Stimulated activated CD8-positive, alpha-beta memory T cell treated with anti-CD3 and anti-CD28 coated beads, Interleukin-15, amount 100 ng/mL, for 1 hour (primary cell): Measurements from ENCODE around the gene FBXL3.

Source experiments
- DNase-seq: peaks from one replicate; pipeline ENCODE4 v3.0.0-alpha.2; 2020; ENCODE audit warnings: low read depth

FBXL3 gene, protein sequence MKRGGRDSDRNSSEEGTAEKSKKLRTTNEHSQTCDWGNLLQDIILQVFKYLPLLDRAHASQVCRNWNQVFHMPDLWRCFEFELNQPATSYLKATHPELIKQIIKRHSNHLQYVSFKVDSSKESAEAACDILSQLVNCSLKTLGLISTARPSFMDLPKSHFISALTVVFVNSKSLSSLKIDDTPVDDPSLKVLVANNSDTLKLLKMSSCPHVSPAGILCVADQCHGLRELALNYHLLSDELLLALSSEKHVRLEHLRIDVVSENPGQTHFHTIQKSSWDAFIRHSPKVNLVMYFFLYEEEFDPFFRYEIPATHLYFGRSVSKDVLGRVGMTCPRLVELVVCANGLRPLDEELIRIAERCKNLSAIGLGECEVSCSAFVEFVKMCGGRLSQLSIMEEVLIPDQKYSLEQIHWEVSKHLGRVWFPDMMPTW

DNA sequence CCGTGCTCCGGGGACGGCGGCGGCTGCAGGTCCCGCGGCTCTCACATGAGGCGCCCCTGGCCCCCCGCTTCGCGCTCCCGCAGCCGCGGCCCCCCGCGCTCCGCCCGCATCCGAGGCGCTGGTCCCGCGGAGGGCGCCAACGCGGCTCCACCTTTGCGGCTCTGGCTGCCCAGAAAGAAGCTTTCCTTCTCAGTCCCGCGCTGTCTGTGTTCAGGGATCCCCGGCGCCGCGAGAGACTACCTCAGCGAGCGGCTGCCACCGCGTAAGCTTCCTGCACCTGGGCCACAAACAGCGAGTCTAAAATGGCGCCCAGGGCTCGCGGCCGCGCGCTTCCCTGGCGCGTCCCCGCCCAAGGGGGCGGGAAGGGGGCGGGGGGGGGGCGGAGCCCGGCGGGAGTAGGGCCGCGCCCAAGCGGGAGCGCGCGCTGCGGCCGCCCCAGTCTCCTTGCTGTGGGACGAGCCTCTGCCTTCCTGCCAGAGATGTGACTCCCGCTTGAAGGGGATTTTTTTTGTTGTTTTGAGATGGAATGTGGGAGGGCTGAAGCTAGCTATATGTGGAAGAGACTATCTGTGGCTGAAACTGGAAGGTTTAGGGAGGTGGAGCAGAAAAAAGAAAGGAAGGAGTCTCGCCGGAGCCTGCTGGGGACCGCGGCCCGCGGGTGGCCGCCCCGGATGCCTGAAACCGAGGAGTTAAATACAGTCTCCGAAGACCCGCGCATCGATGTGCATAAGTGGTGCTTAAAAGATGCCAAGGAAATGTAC, at the start of gene FBXL3:
FBXL3 (minus strand) TSS at position 299 of the 761 bp plus-strand sequence. CDS start 5,299 bp downstream, outside the sequence.
- peak; percentile 61 for DNase-seq

DNA sequence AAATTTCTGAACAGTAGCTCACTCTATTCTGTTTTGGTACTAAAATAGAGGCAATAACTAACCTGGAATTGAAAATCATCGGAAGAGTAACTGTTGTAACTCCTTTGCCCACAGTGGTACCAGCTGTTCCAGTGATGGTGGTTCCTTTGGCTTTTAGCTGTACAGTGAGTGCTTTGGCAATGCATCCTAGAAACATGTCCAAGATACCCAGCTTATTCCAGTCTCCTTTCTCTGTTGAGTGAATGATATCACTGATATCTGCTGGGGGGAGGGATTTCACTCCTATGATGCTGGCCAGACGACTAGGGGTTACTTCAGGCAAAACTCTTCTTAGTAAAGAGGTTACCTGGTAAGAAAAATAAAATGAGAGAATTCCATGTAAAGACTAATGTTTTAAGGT, 40.6 kb upstream of the FBXL3 start:
- no peak for DNase-seq

DNA sequence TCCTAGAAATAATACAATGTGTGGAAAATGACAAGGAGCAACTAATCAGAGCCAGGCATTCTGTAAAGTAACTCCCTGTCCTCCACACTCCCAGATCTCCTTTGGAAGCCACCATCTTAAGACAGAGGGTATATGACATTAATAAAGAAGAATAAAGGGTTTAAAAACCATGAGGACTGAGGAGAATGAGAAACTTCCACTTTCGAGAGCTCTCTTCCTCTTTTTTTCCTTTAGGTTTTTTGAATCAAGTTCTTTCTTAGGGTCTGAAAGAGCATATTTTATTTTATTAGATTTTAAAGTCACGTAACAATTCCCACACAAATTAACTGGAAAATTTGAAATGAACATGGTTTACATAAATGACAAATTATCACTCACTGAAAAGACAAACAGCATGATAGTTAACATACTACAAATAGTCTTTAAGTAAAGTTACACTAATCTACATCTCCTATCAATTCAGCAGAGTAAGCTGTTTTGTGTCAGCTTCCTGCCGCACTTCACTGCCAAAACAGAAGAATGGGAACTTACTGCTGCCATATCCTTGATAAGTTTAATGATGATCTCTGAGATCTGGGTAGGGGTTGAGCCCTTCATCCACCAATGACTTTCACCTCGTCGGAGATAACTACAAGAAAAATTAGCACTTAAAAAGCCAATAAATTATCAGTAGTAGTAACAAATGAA, 38.6 kb upstream of the FBXL3 start:
- no peak for DNase-seq

DNA sequence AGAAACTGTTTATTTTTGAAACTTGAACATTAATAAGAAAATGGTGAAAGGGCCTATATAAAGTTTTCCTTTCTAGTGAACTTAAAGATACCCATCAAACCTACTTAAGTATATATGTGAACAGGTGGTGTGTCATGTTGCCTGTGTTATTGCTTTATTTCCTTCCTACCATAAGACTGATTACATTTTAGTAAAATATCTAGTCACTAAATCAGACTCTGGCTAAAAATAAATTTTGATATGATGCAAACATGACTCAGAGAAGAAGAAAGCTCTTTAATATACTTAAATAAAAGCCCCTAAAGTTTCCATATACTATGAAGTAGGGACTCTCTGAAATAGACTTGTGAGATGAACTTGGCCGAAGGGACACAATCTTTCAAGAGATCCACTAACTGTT, 35.1 kb upstream of the FBXL3 start:
- no peak for DNase-seq

DNA sequence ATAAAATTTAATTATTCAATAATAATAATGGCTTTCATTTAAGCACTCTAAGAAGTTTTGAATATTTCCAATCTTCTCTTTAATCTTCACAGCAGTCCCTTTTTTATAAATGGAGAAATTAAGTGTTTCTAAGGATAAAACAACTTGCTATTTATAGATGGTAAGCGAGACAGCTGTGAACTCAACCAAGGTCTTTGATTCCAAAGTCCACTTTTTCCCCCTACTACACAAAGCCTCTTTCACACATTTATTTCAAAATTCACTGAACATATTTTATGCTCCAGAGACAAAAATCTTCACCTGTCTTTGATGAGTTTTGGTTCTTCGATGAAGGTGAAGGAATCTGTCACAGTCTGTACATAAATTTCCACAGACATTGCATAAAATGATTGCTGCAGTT, 34.4 kb upstream of the FBXL3 start:
- no peak for DNase-seq

DNA sequence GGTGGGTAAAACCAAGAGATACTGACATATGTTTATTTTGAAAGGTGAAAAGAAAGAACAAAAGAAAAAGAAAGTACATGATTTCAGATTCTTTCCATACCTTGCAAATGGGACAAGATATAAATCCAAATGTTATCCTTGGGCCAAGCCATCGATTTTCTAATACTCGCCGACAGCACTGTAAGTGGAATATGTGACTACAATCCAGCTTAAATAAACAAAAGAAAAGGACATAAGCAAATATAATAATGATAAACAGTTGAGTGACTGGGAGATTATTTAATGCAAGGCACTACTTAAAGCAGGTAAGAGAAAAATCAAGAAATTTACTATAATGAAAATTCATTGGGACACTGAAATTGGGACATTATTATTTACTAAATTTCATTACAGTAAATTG, 29.9 kb upstream of the FBXL3 start:
- no peak for DNase-seq

DNA sequence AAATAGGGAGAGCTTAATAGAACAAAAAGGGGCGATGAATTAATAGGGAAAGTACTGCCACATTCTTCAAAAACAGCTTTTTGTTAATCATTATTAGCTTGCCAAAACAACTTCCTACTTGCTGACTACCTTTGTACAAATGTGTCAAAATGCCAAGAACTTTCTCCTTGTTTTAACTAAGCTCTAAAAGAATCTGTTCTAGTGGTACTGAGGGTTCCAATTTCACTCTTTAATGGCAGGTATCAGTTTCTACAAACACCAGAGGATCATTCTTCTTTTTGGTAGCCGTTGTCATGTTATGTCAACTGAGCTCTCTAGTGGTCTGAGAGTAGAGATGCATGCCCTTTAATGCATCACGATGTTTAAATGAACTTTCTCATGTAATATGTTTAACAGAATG, 29.4 kb upstream of the FBXL3 start:
- DNase-seq, result no peak

DNA sequence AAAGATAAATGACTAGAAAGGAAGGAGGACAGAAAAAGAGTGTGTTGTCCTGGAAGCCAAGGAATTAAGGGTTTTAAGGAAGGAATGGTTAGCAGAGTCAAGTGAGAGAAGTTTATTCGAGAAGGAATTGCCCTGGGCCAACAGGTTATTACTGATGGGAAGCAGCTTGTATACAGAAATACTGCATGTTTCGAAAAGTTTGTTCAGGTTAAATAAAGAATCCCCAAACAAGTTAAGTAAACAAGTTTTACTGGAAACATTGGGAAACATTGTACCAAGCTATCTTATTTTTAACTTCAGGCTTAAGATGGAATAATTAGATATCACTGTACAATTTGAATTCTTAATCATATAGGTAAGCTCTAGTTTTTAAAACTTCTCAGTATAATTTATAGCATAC, 28.2 kb upstream of the FBXL3 start:
- no peak for DNase-seq

DNA sequence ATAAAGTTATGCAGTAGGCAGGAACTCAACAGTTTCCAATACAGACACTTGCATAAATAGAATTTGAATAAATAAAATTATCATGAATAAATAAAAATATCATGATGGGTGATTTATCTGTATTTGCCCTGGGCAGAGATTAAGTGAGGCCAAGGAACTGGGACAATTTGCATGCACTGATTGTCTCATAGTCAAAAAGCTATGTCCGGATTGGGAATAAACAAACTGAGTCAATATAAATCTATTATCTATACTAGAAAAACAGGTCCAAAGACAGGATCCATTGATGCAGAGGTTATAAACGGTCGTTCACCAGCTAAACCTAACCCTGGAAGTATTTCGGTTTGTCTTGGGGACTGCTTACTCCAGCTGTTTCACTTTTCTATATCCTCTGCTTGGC, 26.2 kb upstream of the FBXL3 start:
- DNase-seq, result no peak

DNA sequence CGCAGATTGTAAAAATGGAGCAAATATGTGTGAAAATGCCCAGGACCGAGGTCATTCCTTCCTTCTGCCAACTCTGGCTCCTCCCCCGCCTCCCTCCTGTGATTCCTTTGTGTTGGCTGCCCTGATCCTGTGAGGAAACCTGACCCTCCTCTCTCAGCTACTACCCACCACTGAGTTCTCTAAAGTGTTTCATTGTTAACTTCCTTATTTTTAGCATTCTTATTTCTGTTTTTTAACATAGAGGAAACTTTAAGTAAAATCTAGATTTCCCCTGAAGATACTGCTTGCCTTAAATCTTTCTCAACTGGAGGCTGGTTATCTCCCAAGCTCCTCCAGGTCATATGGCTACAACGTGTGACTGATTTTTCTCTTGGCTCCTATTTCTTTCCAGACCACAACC, 21.7 kb upstream of the FBXL3 start:
- no peak for DNase-seq

DNA sequence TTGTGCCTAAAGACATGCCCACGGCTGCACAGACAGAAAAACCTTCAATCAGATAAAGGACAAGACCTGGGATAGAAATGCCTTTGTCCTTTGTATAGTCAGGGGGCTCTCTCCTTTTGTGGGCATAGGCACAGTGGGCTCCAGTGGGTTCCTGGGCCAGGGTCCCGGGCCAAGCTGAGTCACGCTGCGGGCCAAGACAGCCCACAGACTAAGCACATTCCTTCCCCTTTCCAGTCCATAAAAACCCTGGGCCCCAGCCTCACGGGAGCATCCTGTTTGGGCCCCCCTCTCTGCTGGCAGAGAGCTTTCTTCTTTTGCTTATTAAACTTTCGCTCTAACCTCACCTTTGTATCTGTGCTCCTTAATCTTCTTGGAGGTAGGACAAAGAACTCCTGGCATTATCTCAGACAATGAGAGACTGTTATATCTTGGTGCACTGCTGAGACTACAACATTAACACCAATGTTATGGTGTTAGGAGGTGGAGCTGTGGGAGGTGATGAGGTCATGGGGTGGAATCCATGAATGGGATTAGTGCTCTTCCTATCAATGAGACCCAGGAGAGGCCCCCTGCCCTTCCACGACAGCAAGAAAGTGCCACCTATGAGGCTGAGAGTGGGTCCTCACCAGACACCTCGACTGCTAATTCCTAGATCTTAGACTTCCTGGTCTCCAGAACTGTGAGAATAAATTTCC, 20.8 kb upstream of the FBXL3 start:
- DNase-seq, result no peak

DNA sequence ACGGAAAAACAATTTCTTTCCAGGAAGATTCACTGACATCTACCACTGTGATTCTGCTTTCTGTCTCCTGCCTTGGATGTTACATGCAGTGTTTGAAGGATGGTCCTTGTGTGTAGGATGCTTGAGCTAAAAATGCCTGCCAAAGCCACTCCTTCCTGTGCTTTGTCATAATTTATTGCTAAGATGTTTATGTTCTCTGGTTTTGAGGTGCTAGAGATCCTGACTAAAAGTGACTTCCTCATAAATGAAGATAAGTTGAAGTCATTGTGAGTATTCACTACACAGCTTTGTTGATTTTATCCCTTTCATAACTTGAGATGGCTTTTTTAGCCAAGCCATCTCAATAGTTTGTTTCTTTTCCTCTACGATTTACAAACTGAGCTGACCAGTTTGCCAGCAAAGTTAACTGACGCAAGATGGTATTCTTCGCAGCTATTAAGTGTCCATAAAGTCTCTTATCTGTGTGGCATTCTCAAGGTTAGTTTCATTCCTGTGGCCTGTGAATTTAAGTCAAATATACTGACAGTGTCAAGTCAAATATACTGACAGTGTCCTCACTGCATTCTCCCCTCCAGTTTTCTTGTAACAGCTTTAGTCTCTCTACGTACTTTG, 15.7 kb upstream of the FBXL3 start:
- DNase-seq, result no peak

DNA sequence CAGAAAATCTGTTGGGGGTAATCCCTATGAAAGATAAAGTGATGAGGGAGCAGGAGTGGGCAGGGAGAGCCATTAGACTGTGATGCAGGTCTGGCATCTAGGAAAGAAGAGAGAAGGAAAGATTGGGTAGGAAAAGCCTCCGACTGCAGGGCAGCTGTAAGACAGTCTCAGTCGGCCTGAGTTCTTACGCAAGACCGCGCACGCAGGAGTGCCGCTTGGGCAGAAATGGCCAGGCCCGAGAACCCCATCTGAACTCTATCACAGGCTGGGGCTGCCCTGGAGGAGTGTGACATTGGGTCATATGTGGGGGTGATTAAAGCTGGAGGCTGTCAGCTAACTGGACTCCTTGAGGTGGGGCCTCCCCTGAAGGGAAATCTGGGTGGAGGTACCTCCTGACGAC, 13.9 kb upstream of the FBXL3 start:
- no peak for DNase-seq

DNA sequence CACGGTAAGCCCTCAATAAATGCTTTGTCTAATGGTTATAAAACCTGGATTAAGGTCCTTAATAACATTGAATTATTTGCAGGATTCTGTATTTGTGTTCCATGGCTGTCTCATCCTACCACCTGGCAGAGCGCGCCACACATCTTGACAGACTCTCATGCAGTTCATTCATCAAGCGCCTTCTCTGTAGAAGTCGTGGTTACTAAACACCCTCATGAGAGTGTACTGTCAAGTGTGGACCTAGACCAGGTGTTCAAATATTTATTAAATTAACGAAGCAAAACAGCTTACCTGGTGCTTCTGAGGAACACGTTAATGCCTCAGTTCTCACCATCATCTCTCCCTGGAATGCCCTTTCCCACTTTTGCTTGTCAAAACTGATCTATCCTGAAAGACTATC, 13.1 kb upstream of the FBXL3 start:
- DNase-seq, result no peak

DNA sequence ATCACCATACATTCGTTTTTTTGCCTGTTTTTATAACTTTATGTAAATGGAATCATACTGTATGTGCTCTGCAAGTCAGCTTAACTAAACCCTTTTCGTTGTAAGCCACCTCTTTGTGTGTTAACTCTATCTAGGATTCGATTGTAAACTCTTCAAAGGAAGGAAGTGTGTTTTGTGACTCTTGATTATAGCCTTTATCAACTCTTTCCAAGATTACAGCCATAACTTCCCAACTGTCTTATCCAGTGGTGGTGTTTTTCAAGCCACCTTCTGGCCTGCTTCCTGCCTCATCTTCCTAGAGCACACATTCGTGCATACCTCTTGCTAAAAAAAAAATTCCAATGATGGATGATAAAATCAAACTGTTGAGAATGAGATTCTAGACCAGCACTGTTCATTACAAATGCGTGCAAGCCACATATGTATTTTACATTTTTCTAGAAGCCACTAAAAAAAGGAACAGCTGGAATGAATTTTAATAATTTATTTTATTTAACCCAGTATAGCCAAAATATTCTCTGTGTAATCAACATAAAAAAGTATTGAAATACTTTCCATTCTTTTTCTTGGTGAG, 12.0 kb upstream of the FBXL3 start:
- no peak for DNase-seq

DNA sequence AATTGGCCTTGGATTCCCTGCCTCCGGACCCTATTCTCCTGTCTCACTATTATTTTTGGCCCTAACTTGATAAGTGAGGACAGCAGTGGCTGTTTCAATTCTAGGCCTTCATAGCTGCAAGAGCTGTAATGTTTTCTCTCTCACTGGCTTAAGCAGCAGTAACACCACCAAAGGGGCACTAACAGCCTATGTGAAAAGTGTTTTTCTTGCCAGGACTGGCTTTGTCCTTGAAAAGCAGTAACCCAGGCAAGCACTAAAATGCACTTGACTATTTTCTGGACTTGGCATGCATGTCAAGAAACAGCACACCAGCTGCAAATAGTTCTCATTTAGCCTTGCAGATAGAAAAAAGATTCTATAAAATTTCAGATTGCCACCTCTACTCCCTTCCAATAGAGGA, 9.3 kb upstream of the FBXL3 start:
- DNase-seq, result no peak

DNA sequence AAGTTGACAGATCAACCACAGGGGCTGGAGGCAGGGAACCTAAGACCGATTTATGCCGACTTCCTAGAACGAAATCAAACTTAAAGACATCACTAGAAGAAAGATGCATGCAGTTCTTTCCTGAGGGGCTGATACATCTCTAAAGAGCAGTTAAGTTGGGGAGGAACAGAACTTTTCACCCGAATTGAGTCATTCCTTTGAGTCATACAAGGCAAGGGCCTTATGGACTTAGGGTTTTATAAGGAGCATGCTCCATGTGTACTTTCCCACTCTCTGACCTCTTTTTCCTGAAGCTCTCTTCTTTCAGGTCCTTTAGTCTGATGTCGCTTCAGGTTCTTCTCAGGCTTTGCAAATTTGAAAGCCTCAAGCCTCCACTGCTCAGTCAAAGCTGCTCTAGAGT, 7.9 kb upstream of the FBXL3 start:
- no peak for DNase-seq

DNA sequence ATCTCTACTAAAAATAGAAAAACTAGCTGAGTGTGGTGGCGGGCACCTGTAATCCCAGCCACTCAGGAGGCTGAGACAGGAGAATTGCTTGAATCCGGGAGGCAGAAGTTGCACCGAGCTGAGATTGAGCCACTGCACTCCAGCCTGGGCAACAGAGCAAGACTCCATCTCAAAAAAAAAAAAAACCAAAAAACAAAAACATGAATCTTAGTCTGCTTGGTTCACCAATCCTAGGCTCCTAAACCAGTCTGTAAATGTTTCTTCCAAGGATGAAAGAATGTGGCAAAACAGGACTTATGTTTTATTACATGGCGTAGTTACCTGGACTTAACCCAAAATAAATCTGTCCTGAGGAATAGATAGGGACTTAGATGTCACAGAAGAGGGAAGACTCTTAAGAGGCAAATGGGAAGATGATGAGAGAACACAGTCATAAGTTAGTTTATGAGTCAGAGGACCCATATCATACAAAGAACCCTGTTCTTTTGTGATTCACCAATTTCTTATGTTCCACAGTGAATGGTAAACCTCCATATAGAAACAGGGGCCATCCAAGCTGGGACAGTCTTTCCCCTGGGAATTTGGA, 6.9 kb upstream of the FBXL3 start:
- no peak for DNase-seq

DNA sequence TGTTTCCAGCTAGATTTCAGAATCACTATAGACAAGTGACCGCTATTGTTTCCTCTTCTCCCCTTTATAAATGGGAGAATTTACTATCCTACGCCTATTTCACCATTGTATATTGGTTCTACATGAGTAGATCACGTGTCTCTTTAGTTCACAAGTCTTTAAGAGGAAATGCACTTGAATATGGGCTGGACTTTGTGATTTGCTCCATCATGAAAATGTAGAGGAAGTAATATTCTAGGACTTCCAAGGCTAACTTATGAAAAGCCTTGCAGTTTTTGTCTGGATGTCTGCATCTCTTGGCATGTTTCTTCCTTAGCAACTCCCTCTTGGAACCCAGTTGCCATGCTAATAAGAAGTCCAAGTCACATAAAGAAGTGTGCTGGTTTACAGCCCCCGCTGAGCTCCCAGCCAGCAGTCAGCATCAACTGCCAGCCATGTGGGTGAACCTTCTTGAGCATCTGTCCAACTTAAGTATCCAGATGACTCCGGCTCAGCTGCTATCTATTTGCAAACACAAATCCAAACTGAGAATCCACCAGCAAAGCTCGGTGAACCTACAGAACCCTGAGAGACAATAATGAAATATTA, 4.8 kb upstream of the FBXL3 start:
- no peak for DNase-seq

DNA sequence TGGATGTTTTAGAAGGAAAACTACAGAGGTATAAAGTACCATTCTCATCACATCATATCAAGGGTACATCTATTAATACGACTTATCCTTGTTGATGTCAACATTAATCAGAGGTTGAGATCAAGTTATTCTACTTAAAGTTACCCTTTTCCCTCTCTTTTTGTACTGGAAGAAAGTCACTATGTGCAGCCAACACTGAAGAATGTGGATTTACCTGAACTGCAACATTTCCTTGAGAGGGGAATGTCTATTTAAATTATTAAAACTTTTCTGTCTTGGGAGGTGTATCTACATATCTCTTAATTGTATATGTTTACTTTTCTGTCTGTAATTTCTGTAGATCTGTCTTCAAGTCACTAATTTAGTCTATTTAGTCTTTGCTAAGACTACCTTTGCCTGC, 2.5 kb upstream of the FBXL3 start:
- DNase-seq, result no peak

DNA sequence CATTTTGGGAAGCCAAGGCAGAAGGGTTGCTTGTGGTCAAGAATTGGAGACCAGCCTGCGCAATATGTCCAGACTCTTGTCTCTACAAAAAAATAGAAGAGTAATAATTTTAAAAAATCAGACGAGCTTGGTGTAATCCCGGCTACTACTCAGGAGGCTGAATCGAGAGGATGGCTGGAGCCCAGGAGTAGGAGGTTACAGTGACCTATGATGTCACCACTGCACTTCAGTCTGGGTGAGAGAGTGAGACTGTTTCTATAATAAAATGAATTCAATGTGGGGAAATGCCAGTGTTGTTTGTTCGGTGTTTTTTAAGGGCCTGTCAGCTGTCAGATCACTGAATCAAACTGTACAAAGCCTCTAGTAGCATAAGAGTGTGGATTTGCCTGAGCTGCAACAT, 1.2 kb upstream of the FBXL3 start:
- no peak for DNase-seq
